HG03196 (cell line): ENCODE data around the gene JMJD8.

Experiments used
- ATAC-seq: cut with Tn5 transposase; IDR thresholded peaks from one replicate; pipeline ENCODE4 v1.9.1; 2021; ENCODE audit not compliant: unreplicated experiment

Gene JMJD8

DNA sequence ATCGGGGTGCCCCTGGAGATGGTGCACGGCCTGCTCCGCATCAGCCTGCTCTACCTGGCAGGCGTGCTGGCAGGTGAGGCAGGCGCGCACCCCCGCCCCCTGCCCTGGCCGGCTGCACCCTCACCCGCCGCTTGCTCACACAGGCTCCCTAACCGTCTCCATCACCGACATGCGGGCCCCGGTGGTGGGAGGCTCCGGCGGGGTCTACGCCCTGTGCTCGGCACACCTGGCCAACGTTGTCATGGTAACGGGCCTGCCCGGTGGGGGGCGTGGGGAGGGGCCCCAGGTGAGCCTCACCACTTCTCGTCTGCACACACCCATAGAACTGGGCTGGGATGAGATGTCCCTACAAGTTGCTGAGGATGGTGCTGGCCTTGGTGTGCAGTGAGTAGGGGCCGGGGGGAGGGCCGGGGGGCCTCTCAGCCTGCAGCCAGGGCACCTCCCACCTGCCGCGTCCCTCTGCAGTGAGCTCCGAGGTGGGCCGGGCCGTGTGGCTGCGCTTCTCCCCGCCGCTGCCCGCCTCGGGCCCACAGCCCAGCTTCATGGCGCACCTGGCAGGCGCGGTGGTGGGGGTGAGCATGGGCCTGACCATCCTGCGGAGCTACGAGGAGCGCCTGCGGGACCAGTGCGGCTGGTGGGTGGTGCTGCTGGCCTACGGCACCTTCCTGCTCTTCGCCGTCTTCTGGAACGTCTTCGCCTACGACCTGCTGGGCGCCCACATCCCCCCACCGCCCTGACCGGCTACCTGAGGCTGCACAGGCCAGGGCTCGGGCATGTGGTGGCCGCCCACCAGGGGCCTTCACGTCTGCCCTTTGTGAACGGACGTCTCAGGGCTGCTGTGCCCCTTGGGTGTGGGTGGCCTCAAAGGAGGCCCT is 6.6 kb downstream of the JMJD8 start:
- ATAC-seq: no peak

DNA sequence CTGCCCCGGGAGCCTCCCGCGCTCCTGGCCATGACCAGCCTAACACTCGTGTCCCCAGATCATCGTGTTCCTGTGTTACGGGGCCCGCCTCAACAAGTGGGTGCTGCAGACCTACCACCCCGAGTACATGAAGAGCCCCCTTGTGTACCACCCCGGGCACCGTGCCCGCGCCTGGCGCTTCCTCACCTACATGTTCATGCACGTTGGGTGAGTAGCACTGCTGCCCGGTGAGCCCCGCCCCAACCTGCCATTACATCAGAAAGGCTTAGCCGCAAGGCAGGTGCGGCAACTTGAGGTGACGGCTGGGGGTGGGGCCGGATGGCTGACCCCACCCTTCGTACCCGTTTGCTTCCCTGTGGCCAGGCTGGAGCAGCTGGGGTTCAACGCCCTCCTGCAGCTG is 7.2 kb downstream of the JMJD8 start:
- no peak for ATAC-seq

DNA sequence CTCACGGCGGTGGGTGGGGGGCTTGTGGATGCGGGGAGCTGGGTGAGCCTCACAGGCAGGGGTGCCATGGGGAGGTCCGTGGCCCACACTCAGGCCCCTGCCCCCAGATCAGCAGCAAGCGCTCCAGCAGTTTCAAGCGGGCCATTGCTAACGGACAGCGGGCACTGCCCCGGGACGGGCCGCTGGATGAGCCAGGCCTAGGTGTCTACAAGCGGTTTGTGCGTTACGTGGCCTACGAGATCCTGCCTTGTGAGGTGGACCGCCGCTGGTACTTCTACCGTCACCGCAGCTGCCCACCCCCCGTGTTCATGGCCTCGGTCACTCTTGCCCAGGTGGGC is 7.6 kb downstream of the JMJD8 start:
- no peak for ATAC-seq

DNA sequence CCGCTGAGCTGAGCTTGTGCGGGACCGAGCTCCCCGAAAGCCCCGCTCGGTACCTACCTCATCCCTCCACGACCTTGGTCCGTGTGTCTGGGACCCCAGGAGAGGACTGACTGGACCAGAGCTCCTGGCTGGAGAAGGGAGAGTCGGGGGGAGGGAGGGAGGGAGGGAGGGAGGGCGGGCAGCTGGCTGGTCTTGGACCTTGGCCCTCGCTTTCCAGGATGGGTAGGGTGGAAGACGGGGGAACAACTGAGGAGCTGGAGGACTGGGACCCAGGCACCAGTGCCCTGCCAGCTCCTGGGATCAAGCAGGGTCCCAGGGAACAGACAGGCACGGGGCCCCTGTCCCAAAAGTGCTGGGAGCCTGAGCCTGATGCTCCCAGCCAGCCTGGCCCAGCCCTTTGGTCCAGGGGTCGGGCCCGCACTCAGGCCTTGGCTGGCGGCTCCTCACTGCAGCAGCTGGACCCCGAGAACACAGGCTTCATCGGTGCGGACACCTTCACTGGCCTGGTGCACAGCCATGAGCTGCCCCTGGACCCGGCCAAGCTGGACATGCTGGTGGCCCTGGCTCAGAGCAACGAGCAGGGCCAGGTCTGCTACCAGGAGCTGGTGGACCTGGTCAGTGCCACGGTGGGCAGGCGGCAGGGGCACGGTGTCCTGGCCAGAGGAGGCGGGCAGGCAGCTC is 8.1 kb downstream of the JMJD8 start:
- ATAC-seq: no peak

DNA sequence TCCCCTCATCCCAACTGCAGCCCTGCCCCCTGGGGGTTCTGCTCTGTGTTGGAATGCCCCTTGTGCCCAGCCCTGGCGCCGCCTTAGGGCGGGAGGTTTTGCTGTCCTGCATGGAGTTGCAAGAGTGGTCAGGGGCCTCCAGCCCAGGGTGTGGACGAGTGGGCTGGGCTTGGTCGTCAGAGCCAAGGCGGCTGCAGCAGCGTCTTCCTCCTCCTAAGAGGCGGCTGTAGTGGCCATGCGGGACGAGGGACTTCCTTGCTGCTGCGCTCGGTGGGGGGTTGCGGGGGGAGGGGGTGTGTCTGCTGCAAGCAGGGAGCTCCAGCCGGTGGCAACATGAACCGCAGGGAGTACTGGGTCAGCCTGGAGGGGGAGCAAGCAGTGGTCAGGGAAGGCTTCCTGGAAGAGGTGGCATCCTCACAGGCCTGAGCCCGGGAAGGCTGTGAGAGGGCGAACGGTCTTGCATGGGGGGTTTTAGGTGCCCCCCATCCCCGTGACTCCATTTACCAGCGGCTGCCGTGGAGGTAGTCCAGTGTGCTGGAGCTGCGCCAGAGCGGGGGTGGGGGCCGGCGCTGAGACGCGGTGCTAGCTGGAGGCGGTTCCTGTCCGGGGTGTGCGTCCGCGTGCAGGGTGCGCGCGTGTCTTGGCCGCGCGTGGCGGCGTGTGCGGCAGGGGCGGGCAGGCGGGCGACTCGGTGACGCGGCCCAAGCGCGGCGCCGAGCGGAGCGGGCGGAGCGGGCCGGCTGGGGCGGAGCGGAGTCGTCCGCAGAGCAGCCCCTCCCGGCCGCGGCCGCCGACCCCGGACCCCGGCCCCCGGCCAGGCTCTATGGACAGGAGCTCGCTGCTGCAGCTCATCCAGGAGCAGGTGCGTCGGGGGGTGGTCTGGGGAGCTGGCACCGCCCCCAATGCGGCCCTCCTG is 8.9 kb downstream of the JMJD8 start, which contains the start of gene RHBDL1:
RHBDL1 (plus strand) TSS at position 704 of the 916 bp plus-strand sequence; CDS start at position 824, 120 bp downstream.
- no peak for ATAC-seq

DNA sequence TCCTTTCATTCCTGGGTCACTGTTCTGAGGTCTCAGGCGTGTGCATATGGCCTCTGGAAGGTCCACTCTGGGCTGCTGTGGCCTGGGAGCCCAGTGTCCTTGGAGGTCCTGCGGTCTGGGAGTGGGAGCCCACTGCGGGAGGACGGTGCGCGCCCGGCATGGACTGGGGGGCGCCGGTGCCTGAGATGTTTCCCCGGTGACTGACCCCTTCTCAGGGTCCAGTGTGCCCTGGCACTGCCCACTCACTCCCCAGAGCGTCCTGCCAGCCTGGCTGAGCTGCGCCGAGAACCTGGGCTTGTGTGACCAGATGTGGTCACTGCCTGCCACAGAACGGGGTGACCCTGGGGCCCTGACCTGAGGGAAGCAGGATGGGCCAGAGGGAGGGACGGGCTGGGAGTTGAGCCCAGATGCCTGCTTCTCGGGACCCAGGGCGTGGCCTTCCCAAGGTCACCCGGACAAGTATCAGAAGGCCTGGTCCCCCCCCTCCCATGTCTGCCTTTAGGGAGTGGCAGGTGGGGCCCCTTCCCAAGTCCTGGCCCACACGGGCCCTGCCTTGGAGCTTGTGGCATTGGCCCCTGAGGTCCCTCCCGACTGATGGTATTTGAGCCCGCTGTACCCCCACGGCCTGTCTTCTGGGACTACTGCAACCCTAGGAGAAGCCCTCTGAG is 9.8 kb downstream of the JMJD8 start:
- ATAC-seq: no peak

DNA sequence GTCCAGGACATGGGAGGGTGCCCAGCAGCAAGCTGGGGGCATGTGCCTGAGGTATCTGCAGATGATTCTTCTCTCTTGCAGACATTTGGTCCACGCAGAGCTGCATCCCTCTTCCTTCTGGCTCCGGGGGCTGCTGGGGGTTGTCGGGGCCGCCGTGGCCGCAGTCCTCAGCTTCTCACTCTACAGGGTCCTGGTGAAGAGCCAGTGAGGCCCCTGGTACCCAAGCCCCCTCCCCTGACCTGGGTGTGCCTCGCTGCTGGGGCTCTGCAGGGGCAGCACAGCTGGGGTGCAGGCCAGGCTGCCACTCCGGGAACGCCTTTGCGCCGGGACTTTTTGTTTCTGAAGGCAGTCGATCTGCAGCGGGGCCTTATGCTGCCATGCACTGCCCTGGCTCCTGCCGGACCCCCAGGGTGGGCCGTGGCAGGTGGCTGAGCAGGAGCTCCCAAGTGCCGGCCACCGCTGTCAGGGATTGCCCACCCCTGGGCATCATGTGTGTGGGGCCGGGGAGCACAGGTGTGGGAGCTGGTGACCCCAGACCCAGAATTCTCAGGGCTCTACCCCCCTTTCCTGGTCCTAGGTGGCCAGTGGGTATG is 10.6 kb downstream of the JMJD8 start:
- no peak for ATAC-seq

DNA sequence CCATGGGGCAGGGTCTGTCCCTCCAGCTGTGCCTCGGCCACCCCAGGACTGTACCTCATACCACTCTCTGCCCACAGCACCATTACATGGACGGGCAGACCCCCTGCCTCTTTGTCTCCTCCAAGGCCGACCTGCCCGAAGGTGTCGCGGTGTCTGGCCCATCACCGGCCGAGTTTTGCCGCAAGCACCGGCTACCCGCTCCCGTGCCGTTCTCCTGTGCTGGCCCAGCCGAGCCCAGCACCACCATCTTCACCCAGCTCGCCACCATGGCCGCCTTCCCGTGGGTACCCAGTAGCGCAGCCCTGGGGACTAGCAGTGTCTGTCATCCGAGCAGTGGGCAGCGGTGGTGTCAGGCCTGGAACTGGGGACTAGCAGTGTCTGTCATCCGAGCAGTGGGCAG is 11.3 kb downstream of the JMJD8 start:
- no peak for ATAC-seq

DNA sequence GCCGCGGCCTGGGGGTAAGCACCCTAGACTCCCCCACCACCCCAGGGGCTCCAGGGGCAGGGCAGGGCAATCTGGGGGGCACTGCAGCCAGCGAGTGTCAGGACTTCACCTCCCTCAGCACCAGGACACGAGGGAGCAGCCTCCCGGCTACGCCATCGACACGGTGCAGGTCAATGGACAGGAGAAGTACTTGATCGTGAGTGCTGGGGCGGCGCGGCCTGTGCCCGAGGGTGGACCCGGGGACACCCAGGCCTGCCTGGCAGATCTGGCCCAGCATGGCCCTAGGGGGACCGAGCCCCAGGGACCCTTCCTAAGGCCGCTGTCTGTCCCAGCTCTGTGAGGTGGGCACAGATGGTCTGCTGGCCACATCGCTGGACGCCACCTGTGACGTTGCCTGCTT is 11.8 kb downstream of the JMJD8 start:
- ATAC-seq: no peak

DNA sequence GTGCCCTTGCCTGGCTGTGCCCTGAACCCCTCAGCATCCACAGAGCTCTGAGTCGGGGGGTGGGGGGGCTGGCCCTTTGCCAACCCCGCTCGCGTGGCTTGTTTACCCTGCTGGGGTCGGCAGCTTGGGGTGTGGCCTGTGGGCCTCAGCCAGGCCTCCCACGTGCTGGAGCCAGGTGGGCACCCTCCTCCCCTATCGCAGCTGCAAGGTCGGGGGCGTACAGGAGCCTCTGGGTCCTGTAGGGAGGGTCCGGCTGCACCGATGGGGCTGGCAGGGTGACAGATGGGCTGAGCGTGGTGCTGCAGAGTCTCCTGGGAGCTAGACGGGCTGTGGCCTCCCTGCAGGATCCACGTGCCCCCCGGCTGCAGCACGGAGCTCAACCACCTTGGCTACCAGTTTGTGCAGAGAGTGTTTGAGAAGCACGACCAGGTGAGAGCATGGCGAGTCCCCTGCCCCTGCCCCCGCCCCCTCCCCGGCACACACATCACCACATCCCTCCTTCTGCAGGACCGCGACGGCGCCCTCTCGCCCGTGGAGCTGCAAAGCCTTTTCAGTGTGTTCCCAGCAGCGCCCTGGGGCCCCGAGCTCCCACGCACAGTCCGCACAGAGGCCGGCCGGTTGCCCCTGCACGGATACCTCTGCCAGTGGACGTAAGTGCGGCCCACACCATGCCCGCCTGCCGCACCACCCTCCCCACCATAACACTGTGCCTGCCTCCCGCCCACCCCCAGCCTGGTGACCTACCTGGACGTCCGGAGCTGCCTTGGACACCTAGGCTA is 12.6 kb downstream of the JMJD8 start:
- no peak for ATAC-seq

DNA sequence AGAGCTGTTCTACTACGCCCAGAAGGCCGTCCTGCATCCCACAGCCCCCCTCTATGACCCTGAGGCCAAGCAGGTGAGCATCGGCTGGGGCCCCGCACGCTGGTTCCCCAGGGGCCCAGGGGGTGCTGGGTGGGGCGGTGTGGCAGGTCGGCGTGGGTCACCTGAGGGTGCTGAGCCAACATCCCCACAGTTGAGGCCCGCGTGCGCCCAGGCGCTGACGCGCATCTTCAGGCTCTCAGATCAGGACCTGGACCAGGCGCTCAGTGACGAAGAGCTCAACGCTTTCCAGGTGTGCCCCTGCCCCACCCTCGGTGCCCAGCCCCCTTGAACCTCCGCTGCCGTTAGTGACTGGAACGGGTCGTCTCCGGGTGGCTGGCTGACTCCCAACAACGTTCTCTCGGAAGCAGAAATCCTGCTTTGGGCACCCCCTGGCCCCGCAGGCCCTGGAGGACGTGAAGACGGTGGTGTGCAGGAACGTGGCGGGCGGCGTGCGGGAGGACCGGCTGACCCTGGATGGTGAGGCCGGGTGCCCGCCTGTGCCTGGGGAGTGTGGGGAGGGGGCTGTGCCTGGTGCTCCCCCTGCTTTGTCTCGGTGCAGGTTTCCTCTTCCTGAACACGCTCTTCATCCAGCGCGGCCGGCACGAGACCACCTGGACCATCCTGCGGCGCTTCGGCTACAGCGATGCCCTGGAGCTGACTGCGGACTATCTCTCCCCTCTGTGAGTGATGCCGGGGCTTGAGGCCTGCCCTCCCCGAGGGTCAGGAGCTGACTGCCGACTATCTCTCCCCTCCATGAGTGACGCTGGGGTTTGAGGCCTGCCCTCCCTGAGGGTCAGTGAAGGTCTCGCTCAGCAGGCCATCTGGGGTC is 13.4 kb downstream of the JMJD8 start:
- ATAC-seq: no peak

DNA sequence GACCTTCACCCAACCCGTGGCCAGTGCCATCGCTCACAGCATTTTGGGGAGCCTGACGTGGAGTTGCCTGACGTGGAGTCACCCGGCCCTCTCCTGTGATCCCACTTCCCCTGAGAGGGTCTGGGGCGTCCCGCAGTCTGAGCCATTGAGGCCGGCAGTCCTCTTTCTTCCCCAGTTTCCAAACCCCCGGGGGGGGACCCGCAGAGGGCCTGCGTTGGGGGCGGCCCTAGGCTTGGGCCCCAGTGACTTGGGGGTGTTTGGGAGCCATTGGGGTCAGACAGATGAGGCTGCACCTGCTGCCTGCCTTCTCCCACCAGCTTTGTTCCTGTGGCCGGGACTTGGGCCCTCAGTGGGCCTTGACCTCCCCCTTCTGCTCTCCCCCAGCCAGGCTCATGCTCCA is 14.5 kb downstream of the JMJD8 start:
- no peak for ATAC-seq

DNA sequence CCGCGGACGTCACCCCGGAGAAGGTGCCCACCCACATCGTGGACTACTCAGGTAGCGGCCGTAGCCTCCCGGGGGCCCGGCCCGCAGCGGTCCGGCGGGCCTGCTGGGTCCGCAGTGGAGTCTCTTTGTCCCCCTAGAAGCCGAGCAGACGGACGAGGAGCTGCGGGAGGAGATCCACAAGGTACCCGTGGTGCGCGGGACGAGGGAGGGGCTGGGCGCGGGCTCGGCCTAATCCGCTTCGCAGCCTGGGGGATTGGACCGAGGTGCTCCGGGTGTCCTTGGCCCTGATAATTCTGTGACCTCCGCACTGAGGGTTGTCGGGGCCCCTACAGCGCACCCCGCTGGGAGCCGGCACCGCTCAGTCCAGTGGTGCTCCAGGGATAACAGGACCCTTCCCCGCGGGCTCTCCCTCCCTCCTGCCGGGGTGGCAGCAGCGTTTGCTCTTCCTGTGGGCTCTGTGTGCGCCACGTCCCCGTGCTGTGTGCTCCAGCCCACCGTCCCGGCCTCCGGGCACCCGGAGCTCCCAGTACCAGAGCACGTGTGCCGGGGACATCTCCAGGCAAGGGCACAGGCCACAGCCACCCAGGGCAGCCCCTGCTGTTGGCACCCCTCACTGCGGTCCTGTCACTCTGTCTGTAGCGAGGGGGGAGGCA is 15.5 kb downstream of the JMJD8 start:
- ATAC-seq: no peak

DNA sequence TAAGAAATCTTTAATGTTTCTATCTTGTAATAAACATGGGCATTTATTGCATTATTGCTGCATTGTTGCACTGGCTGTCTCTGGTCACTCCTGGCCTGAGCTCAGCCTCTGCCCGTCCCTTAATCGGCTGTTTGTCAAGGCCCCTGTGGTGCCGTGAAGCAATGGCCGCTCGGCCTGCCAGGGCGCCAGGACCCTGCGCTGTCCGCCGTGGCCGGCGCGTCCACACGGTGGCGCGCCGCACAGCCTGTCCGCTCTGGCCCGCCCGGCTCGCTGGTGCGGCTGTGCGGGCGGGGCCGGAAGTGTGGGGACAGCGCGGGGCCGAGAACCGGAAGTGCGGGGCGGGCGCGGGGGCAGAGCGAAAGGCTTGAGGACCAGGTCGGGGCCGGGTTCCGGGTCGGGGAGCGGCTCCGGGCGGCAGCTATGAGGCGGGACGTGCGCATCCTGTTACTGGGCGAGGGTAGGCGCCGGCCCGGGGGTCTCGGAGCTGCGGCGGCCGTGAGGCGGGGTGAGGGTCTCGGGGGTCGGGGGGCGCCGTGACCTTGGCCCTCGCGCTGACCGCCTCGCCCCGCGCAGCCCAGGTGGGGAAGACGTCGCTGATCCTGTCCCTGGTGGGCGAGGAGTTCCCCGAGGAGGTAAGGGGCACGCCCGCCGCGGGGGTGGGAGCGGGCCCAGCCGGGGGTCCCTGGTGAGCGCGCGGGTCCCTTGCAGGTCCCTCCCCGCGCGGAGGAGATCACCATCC is 16.2 kb downstream of the JMJD8 start, which contains the start of gene RHOT2:
RHOT2 (plus strand) TSS at position 353 of the 739 bp plus-strand sequence; CDS start at position 421, 68 bp downstream.
- ATAC-seq: peak; percentile 65

DNA sequence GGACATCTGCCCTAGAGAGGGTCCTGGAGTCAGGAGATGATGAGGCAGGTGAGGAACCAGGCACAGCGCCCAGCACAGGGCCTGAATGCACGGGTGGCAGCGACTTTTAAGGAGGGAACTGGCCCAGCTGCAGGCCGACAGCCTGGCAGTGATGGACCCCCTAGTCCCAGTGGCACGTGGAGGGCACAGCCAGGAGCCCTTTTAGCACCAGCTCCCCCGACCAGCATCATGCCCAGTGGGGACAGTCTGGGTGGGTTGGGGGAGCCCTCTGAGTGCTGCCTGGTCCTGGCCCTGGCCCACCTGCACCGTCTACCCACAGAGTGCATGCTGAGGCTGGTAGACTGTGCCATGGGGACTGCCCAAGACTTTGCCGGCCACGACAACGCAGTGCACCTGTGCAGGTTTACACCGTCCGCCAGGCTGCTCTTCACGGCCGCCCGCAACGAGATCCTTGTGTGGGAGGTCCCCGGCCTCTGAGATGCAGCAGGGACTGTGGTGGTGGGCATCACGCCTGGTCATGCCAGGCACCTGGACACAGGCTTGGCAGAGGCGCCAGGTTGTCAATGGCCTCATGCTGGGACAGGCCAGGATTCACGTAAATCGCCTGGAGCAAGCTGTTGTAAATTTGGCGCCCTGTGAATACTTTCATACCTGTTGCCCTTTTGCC is 16.9 kb downstream of the JMJD8 start:
- no peak for ATAC-seq

DNA sequence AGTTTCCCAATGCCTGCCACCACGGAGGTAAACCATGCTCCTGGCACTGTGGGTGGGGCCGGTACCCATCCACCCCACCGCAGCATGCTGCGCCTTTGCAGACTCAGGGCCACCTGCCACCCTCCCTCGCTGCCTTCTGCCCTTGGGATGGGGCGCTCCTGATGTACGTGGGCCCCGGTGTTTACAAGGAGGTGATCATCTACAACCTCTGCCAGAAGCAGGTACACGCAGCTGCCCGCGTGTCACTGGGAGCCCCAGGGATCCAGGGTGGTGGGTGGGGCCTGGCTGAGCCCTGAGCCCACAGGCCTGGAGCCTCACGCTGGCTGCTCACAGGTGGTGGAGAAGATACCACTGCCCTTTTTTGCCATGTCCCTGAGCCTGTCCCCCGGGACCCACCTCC is 17.6 kb downstream of the JMJD8 start:
- no peak for ATAC-seq

DNA sequence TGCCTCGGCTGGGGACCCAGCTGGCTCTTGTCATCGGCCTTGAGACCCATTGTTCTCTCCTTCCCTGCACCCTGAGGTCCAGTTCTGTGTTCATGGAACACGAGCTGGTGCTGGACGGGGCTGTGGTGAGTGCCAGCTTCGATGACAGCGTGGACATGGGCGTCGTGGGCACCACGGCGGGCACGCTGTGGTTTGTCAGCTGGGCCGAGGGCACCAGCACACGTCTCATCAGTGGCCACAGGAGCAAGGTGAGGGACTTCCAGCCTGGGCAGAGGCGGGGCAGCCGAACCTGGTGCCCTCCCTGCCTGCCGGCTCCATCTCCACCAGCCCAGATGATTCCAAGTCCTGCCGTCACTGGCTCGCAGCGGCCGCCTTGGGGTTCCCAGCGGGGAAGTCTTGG is 21.5 kb downstream of the JMJD8 start:
- no peak for ATAC-seq
